ENCODE measurements around the gene FGF14.

FGF14 gene

DNA sequence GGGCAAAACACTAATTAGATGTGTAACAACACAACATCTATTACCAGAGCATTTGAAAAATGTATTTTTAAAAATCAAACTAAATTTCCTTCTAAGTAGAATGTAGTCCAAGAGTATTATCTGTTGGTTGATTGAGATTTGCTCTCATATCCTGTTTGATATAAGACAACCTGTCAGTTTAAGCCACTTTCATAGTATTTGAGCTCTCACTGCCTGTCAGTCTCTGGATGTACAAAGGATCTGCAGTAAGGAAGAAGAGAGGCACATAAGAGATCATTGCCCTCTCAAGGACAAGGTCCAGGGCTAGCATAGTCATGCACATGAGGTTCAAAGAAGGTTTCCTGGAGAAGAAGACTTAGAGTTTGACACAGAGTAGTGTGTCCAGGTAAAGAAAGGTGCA lies 57.4 kb downstream of the FGF14 start:
- Mint-ChIP-seq H3K36me3 (ENCODE audit: low read depth) (no peaks in the 10 kb centered on the region), H3K27ac (no peak overlapping the region), H3K4me3 (no peak overlapping the region), H3K27me3 (peaks cover 8% of the 10 kb centered on the region), H3K9me3 (no peaks in the 10 kb centered on the region), H3K4me1 (ENCODE audit: low read depth) (no peaks in the 10 kb centered on the region)
- no peak for DNase-seq

DNA sequence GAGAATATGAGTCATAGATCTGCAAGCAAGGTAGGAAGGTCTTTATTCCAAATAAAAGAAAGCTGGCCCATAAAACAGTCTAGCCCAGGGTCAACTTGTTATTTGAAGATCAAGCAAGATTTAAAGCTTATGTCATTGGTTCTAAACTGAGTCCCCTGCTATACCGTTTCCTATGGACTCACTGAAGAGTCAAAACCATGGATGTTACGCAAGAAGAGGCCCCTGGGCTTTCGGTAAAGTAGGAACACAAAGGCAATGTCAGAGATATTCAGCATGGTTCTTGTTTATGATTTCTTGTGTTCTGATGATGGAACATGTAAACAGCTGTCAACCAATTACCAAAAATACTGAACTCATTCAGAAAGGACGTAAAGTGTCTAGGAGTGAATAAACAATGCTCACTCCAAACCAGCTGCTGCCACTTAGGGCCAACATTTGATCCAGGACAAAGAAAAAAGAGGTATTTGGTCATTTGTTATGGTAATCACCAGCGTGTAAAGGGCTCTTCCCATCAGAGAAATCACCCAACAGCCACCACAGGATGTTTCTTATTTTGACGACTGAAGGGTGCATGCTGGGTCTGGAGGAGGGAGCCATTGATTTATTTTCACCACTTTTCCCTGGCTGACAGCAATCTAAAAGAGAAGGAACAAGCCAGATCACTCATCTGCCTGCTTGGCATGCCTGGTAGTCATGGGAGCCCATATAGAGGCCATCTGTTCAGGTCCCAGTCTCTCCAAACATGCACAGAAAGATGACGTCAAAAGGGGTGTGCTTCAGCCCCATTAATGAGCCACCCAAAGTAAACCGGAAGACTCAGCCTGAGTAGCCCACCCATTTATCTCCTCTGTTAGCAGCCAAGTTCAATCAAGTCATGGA lies 68.3 kb downstream of the FGF14 start:
- no peaks in the 10 kb centered on the region for H3K4me1 Mint-ChIP-seq (ENCODE audit: low read depth)
- H3K9me3 Mint-ChIP-seq: no peaks in the 10 kb centered on the region
- H3K36me3 Mint-ChIP-seq (ENCODE audit: low read depth): no peaks in the 10 kb centered on the region
- H3K4me3 Mint-ChIP-seq: no peak overlapping the region
- H3K27ac Mint-ChIP-seq: no peak overlapping the region
- peaks cover 22% of the 10 kb centered on the region for H3K27me3 Mint-ChIP-seq
- no peak for DNase-seq

DNA sequence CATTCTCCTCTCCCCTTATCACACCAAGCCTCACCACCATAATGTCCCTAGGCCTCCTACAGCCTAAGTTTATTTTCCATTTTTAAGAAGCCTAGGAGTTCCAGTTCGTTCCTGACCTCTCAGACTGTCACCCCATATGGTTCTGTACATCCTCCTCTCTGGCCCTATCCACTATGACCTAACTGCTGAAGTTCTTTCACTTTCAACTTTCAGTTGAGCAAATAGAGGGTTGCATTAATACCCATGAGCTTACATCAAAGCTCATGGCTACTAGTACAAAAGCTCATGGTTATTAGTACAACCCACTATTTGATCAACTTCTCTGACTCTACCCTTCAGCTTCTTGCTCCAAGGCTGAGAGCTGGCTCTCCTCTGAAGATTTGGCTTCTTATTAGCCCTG lies 72.9 kb downstream of the FGF14 start:
- Mint-ChIP-seq H3K36me3 (ENCODE audit: low read depth) (no peaks in the 10 kb centered on the region), H3K27ac (no peak overlapping the region), H3K27me3 (peaks cover 6% of the 10 kb centered on the region), H3K9me3 (no peaks in the 10 kb centered on the region), H3K4me1 (ENCODE audit: low read depth) (no peaks in the 10 kb centered on the region), H3K4me3 (no peak overlapping the region)
- no peak for DNase-seq

DNA sequence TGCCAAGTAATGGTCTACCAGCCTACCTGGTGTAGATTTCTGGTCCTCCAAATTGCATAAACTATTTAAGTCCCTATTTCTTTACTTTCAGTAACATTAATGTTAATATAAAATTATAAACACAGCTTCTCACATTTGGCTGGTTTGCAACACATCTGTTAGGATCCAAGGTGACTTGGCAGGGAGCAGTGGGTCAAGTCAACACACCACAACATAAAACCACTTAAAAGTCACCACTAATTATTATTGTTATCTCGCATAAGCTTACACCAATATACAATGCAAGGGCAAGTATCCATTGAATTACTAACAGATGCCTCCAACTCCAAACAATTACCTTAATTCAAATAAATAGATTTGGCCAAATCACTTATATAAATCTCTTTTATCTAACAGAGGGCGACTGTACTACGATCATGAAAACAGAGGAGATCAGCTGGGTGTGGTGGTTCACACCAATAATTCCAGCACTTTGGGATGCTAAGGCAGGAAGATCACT lies 74.7 kb downstream of the FGF14 start:
- Mint-ChIP-seq H3K4me1 (ENCODE audit: low read depth) (no peaks in the 10 kb centered on the region), H3K4me3 (no peak overlapping the region), H3K9me3 (no peaks in the 10 kb centered on the region), H3K27me3 (peaks cover 4% of the 10 kb centered on the region), H3K27ac (no peak overlapping the region), H3K36me3 (ENCODE audit: low read depth) (no peaks in the 10 kb centered on the region)
- no peak for DNase-seq

DNA sequence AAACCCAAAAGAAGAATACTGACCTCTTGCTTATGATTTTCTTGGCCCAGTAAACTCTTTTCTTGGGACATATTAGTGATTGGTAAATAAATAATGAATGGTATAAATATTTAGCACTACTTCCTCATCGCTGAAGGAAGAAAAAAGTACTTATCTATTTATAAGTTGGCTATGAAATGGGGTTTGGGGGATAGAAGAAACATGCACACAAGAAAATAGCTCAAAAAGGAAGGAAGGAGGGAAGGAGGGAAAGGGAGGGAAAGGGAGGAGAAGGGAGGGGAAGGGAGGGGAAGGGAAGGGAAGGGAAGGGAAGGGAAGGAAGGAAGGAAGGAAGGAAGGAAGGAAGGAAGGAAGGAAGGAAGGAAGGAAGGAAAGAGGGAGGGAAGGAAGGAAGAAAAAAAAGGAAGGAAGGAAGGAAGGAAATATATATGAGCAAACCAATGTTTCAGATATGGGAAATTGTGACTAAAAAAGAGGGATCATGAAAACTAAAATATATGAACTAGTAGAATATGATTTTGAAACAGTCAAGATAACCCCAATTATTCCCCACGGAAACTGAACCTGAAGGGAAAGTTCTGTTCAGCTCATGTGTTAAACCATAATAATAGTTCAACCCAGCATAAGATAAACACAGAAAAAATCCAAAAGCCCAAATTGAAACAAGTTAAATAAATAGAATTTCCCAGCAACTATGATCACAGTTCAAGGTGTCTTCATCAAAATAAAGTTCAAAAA lies 75.3 kb downstream of the FGF14 start:
- Mint-ChIP-seq H3K4me3 (no peak overlapping the region), H3K27me3 (peaks cover 1% of the 10 kb centered on the region)

DNA sequence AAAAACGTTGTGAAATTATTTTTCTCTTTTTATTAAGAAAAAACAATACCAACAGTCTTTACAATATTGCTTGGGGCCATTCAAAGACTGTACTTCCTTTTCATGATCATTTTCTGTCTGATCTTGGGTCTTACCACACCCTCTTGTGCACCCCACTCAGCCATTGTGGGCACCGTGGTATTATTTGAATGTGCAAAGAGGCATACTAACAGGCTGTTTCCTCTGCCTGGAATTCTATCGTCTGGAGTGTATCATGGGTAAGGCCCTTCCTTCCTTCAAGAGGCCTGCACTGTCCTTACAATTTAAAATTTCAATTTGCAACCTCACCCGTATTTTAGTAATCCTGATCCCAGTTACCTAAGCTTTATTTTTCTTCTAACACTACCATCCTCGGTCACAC lies 76.5 kb downstream of the FGF14 start:
- no peaks in the 10 kb centered on the region for H3K36me3 Mint-ChIP-seq (ENCODE audit: low read depth)
- no peaks in the 10 kb centered on the region for H3K9me3 Mint-ChIP-seq
- H3K27me3 Mint-ChIP-seq: no peaks in the 10 kb centered on the region
- no peak for DNase-seq
- no peaks in the 10 kb centered on the region for H3K4me1 Mint-ChIP-seq (ENCODE audit: low read depth)
- H3K4me3 Mint-ChIP-seq: no peak overlapping the region
- H3K27ac Mint-ChIP-seq: no peak overlapping the region

More for the DNA sequence above, 75.3 kb downstream of the FGF14 start:
- Mint-ChIP-seq H3K4me1 (ENCODE audit: low read depth) (no peaks in the 10 kb centered on the region), H3K9me3 (no peaks in the 10 kb centered on the region), H3K36me3 (ENCODE audit: low read depth) (no peaks in the 10 kb centered on the region), H3K27ac (no peak overlapping the region)
- DNase-seq: no peak

DNA sequence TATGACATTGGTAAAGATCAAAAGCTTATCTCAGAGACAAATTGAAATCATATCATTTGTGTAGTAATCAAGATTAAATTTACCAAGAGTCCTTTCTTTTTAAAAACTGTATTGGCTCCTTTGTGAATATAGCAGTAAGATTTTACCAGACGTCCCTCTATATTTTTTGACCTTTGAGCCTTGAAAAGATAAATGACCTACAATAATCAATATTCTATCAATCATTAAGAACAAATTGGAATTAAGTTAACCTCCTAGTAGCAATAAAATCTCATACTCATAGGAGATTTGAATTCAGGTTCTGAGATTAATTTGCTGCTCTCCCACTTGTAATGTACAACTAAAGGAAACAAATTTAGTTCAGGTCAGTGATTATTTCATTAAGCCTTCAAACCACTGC lies 78.3 kb downstream of the FGF14 start:
- H3K27me3 Mint-ChIP-seq: no peaks in the 10 kb centered on the region
- H3K4me1 Mint-ChIP-seq (ENCODE audit: low read depth): no peaks in the 10 kb centered on the region
- no peaks in the 10 kb centered on the region for H3K36me3 Mint-ChIP-seq (ENCODE audit: low read depth)
- no peaks in the 10 kb centered on the region for H3K9me3 Mint-ChIP-seq
- no peak overlapping the region for H3K4me3 Mint-ChIP-seq
- no peak overlapping the region for H3K27ac Mint-ChIP-seq
- DNase-seq: no peak

DNA sequence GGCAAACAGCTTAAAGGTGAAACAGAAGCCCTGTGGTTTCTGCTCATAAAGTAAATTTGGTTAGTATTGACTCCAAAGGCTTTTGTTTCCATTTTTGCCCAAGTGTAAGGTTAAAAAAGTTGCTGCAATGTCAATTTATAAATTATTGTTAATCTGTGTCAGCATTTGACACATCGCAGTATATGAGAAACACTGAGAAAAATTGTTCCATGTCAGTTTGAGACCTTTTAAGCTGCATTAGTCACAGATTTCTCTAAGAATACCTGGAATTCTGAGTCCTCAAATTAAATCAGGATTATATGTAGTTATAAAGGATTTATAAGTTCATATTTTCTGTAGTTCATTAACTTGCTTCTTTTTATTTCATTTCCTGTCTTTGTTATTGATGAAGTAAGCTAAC lies 78.8 kb downstream of the FGF14 start:
- Mint-ChIP-seq H3K4me3 (no peak overlapping the region), H3K9me3 (no peaks in the 10 kb centered on the region), H3K27ac (no peak overlapping the region), H3K27me3 (no peaks in the 10 kb centered on the region), H3K36me3 (ENCODE audit: low read depth) (no peaks in the 10 kb centered on the region), H3K4me1 (ENCODE audit: low read depth) (no peaks in the 10 kb centered on the region)
- DNase-seq: no peak

DNA sequence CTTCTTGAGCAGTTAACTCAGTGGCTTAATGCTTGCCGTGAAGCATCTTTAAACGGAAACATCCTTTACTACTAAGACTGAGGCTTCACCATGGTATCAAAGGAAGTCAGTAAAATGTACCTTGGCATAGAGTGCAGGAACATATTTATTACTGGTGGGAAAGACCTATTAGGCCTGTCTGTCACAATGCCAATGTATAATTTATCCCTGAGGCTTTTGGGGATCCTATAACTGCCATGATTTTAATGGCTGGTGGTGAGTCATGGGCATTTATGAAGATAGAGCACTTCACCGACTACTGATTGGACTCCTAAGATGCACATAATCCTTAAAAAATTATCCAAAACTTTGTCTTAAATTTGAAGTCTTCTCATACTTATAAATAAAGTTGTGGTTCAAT lies 79.6 kb downstream of the FGF14 start:
- no peak overlapping the region for H3K4me3 Mint-ChIP-seq

DNA sequence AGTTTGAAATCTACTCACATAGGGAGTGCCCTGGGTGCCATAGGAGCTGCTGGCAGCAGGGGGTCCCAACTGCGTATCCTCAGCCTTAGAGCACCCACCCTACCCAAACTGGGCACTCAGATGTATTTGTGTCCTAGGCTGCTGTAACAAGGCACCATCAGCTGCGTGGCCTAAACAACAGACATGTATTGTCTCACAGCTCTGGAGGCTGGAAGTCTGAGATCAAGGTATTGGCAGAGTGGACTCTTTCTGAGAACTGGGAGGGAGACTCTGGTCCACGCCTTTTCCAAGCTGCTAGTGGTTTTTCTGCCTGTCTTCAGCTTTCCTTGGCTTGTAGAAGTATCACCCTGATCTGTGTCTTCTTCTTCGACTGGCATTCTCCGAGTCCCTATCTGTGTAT lies 83.6 kb downstream of the FGF14 start:
- Mint-ChIP-seq H3K27me3 (peaks cover 8% of the 10 kb centered on the region), H3K9me3 (no peaks in the 10 kb centered on the region)

More for the DNA sequence above, 79.6 kb downstream of the FGF14 start:
- Mint-ChIP-seq H3K4me1 (ENCODE audit: low read depth) (no peaks in the 10 kb centered on the region), H3K27ac (no peak overlapping the region), H3K36me3 (ENCODE audit: low read depth) (no peaks in the 10 kb centered on the region), H3K9me3 (no peaks in the 10 kb centered on the region), H3K27me3 (no peaks in the 10 kb centered on the region)
- DNase-seq: no peak

DNA sequence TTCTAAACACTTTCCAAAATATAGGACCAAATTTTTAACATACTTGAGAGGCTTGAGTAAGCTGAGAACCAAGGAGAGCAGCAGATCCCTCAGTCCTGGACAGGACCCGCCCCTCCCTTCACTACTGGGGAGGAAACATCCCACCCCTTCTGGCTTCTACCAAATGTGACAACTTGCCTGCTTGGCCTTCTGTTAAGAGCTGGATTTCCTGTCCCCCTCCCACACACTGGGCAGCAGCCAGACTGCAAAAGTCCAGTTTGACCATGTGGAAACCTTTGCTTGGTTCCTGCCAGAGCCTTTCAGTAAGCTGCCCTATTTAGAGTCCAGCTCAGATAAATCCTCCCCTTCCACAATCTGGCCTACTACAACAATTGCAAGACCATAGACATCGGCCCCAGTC lies 84.3 kb downstream of the FGF14 start:
- Mint-ChIP-seq H3K9me3 (no peaks in the 10 kb centered on the region), H3K4me1 (ENCODE audit: low read depth) (peaks cover 2% of the 10 kb centered on the region), H3K36me3 (ENCODE audit: low read depth) (no peaks in the 10 kb centered on the region), H3K4me3 (no peak overlapping the region), H3K27ac (no peak overlapping the region), H3K27me3 (peaks cover 13% of the 10 kb centered on the region)
- no peak for DNase-seq

More for the DNA sequence above, 83.6 kb downstream of the FGF14 start:
- Mint-ChIP-seq H3K4me1 (ENCODE audit: low read depth) (peaks cover under 1% of the 10 kb centered on the region), H3K36me3 (ENCODE audit: low read depth) (no peaks in the 10 kb centered on the region), H3K4me3 (no peak overlapping the region), H3K27ac (no peak overlapping the region)
- DNase-seq: no peak

DNA sequence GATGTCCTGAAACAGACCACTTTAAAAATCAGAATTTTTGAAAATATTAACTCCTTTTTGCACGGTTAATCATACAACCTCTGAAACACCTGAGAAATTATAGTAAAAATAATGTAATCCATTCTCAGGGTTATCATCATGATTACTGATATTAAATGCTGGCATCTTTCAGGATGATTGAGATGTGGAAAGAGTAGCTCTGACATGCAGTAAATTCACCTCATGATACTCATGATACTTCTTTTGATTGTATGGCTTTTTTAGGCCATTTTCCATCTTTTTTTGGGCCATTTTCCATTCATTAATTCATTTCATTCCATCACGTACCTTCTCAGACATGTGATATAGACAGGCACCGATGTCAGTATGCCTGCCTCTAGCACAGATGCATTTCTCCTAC lies 85.1 kb downstream of the FGF14 start:
- DNase-seq: no peak
- H3K27ac Mint-ChIP-seq: no peak overlapping the region
- H3K4me3 Mint-ChIP-seq: no peak overlapping the region
- peaks cover 2% of the 10 kb centered on the region for H3K4me1 Mint-ChIP-seq (ENCODE audit: low read depth)
- H3K9me3 Mint-ChIP-seq: no peaks in the 10 kb centered on the region
- H3K27me3 Mint-ChIP-seq: peaks cover 13% of the 10 kb centered on the region
- H3K36me3 Mint-ChIP-seq (ENCODE audit: low read depth): no peaks in the 10 kb centered on the region

DNA sequence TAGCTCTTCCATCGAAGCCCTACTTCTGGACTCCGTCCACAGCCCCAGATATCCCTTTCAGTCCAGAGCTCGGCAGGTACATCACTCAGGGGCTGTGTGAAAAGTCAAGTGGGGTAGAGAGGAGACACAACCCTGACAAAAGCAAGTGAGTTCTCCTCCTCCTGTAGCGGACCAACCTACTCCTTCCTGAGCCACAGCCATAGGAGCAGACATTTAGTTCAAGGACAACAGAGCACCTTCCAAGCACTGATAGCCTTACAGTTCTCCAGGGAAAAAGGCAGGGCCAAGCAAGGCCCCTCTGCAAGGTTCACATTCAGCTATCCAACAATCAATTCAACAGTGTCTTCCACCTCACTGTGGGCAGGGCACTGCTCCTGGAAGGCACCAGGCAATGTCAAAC lies 89.0 kb downstream of the FGF14 start:
- no peak overlapping the region for H3K27ac Mint-ChIP-seq
- H3K4me3 Mint-ChIP-seq: no peak overlapping the region
- DNase-seq: no peak
- H3K27me3 Mint-ChIP-seq: peaks cover 13% of the 10 kb centered on the region
- no peaks in the 10 kb centered on the region for H3K36me3 Mint-ChIP-seq (ENCODE audit: low read depth)
- H3K9me3 Mint-ChIP-seq: no peaks in the 10 kb centered on the region
- H3K4me1 Mint-ChIP-seq (ENCODE audit: low read depth): peaks cover 2% of the 10 kb centered on the region

DNA sequence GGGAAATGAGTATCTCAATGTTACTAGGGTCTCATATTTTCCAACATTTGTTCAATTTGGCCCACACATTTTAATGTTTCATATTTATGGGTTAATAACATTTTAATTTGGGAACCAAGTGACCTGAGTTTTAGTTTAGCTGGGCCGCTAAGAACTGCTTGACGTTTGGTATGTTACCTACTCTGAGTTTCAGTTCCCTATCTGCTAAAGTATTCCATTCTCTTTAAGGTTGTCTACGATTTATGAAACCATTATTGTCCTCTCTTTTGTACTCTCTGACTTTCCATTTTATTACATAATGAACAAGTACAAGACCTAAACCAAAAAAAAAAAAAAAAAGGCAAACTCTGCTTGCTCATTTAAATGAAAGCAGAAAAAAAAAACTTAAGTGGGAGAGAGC lies 89.9 kb downstream of the FGF14 start:
- Mint-ChIP-seq H3K27me3 (peaks cover 13% of the 10 kb centered on the region), H3K9me3 (no peaks in the 10 kb centered on the region), H3K36me3 (ENCODE audit: low read depth) (no peaks in the 10 kb centered on the region), H3K4me1 (ENCODE audit: low read depth) (peaks cover 2% of the 10 kb centered on the region), H3K4me3 (no peak overlapping the region), H3K27ac (no peak overlapping the region)
- DNase-seq: no peak

DNA sequence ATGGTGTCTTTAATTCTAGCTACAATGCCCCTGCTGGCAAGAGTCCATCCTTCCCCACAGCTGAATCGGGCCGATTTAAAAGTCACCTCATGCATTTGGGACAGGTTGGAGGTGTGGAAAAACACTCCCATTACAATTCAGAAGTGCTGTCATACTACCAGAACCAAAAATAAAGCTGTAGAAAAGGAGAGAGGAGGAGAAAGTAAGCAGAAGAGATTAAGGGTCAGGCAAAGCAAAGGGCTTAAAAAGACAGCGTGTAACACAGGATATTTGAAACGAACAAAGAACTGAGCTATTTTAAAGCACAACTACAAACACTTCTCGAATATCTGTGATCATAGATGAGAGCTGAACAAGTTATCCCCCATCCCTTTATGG lies 90.4 kb downstream of the FGF14 start:
- Mint-ChIP-seq H3K27ac (no peak overlapping the region), H3K27me3 (peaks cover 13% of the 10 kb centered on the region), H3K4me3 (no peak overlapping the region), H3K9me3 (no peaks in the 10 kb centered on the region), H3K36me3 (ENCODE audit: low read depth) (no peaks in the 10 kb centered on the region), H3K4me1 (ENCODE audit: low read depth) (peaks cover 2% of the 10 kb centered on the region)
- DNase-seq: no peak

All from activated T-cell treated with anti-CD3 and anti-CD28 coated beads, Interleukin-2, amount 50 U/mL, for 24 hours (primary cell).